K562 (cell line): Measurements from ENCODE around the gene STX1B. TPM values are rescaled to one million over a fixed set of nuclear protein-coding genes. Genes with fewer than 3 reads are reported as not detected.

Source experiments
- ATAC-seq: fragments of 200-7000 bp; cut with Tn5 transposase; 3 replicates; pipeline ENCODE4 v1.9.1; 2020; ENCODE audit warnings: moderate library complexity
- BruUV-seq: library from RNA; stranded (reverse); fragments of 400-500 nt; replicated peaks from 2 replicates; lab custom pipeline; 2021; lab: Mats Ljungman, UMichigan
- CTCF ChIA-PET: fragments of 300-600 bp; formaldehyde crosslinking; extraction: SDS; loops from one replicate; lab custom pipeline; 2021; ENCODE audit warnings: low intra/inter-chr PET ratio; lab: Yijun Ruan, JAX
- POLR2A ChIA-PET: fragments of 300-600, 350-650 bp; sonication (Branson Sonifier 250); formaldehyde crosslinking; extraction: SDS; loops from one replicate; lab custom pipeline; 2021; ENCODE audit warnings: antibody characterized with exemption, inconsistent platforms; lab: Yijun Ruan, JAX
- DNase-seq, 4 experiments: peaks; one replicate each; pipeline versions ENCODE4 v3.0.0 to v3.0.0-alpha.2; 2011 to 2018; ENCODE audit warnings: low spot score in 3 of 4, mixed read lengths in 3 of 4; ENCODE audit errors: extremely low read depth in 1 of 4
- FAIRE-seq: peaks from 2 replicates; lab custom pipeline; 2011; peaks lifted over from hg19 to GRCh38; lab: Jason Lieb, UNC
- H2AFZ ChIP-seq: 2 replicates; pipeline ENCODE4 v1.6.0; 2011; ENCODE audit warnings: low read depth, low read length, control low read depth, inconsistent platforms
- H3K27ac ChIP-seq: fragments of 200-600 bp; 3 replicates; pipeline ENCODE4 v1.8.0; 2011; ENCODE audit warnings: low read depth, mild to moderate bottlenecking, control low read depth, inconsistent platforms, low read length, moderate library complexity, mixed read lengths; ENCODE audit errors: extremely low read depth
- H3K27me3 ChIP-seq, 2 experiments: fragments of 300-600 bp in 1 of 2; 2 replicates in 1 of 2; 3 replicates in 1 of 2; pipeline versions ENCODE4 v1.6.0 to v1.8.0; 2011; ENCODE audit warnings: inconsistent platforms in 2 of 2, low read length in 2 of 2, mild to moderate bottlenecking in 1 of 2, mixed read lengths in 1 of 2, moderate library complexity in 1 of 2; ENCODE audit not compliant: control insufficient read depth in 2 of 2, insufficient read depth in 2 of 2
- H3K36me3 ChIP-seq: fragments of 300-600 bp; 3 replicates; pipeline ENCODE4 v1.8.0; 2011; ENCODE audit warnings: mild to moderate bottlenecking, low read length, inconsistent platforms; ENCODE audit not compliant: control insufficient read depth, insufficient read depth
- H3K4me1 ChIP-seq, 2 experiments: fragments of 200-600 bp in 1 of 2; replicated peaks in 1 of 2; 2 replicates in 1 of 2; 3 replicates in 1 of 2; pipeline versions ENCODE4 v1.5.1 to v1.8.0; 2011; ENCODE audit warnings: inconsistent platforms in 2 of 2, low read length in 2 of 2, mild to moderate bottlenecking in 1 of 2, mixed read lengths in 1 of 2, moderate library complexity in 1 of 2; ENCODE audit not compliant: control insufficient read depth in 2 of 2, insufficient read depth in 2 of 2
- H3K4me2 ChIP-seq: 2 replicates; pipeline ENCODE4 v1.6.1; 2011; ENCODE audit warnings: low read length, control low read depth, inconsistent platforms, mixed read lengths; ENCODE audit not compliant: insufficient read depth
- H3K4me3 ChIP-seq: fragments of 200-600 bp; sonication (generic), shearing (Covaris generic); 2 replicates; pipeline ENCODE4 v1.5.1; 2016; ENCODE audit warnings: control low read depth, inconsistent platforms
- H3K79me2 ChIP-seq: fragments of 200-600 bp; 3 replicates; pipeline ENCODE4 v1.8.0; 2011; ENCODE audit warnings: low read length, inconsistent platforms; ENCODE audit not compliant: control insufficient read depth, insufficient read depth
- H3K9ac ChIP-seq, 2 experiments: 2 replicates each; pipeline versions ENCODE4 v1.6.0 to v1.6.1; 2011; ENCODE audit warnings: low read depth in 2 of 2, low read length in 2 of 2, control low read depth in 1 of 2, inconsistent platforms in 1 of 2, mild to moderate bottlenecking in 1 of 2, mixed read lengths in 1 of 2; ENCODE audit not compliant: insufficient read depth in 1 of 2
- H3K9me1 ChIP-seq: one replicate; pipeline ENCODE4 v1.6.0; 2011; ENCODE audit warnings: inconsistent platforms, mild to moderate bottlenecking, low read length, moderate library complexity; ENCODE audit not compliant: control insufficient read depth, insufficient read depth
- H3K9me3 ChIP-seq: replicated peaks from 2 replicates; pipeline ENCODE4 v1.5.1; 2011; ENCODE audit warnings: low read depth, low read length, inconsistent platforms; ENCODE audit not compliant: control insufficient read depth, insufficient read depth
- H4K20me1 ChIP-seq: replicated peaks from 2 replicates; pipeline ENCODE4 v1.6.1; 2011; ENCODE audit warnings: low read length, inconsistent platforms, mixed read lengths; ENCODE audit not compliant: control insufficient read depth, insufficient read depth
- BCOR ChIP-seq: fragments of 450-650 bp; IDR thresholded peaks from 2 replicates; pipeline ENCODE4 v1.6.1; 2016
- CBX3 ChIP-seq, 2 experiments: IDR thresholded peaks; 1 replicate in 1 of 2; 2 replicates in 1 of 2; pipeline ENCODE4 v1.6.1; 2012; ENCODE audit warnings: inconsistent platforms in 2 of 2, low read length in 2 of 2, borderline replicate concordance in 1 of 2, control low read depth in 1 of 2
- EGR1 ChIP-seq: fragments of 450-650 bp; conservative IDR thresholded peaks from 2 replicates; pipeline ENCODE4 v1.6.1; 2017; ENCODE audit warnings: mild to moderate bottlenecking
- RBM22 ChIP-seq: fragments of 200-400 bp; formaldehyde crosslinking; IDR thresholded peaks from 2 replicates; pipeline ENCODE4 v1.6.1; 2018; ENCODE audit warnings: low read length, low read depth; ENCODE audit not compliant: poor library complexity, severe bottlenecking
- STAT5B ChIP-seq: fragments of 250-450 bp; sonication (Bioruptor Pico); IDR thresholded peaks from 2 replicates; pipeline ENCODE4 v1.8.0; 2021; ENCODE audit warnings: mild to moderate bottlenecking, inconsistent platforms
- ZBED1 ChIP-seq: IDR thresholded peaks from 2 replicates; pipeline ENCODE4 v1.6.1; 2014
- ZNF431 ChIP-seq: sonication (generic); formaldehyde crosslinking; IDR thresholded peaks from 2 replicates; pipeline ENCODE4 v1.8.0; 2022; ENCODE audit warnings: mild to moderate bottlenecking, missing genetic modification reagents
- ZNF445 ChIP-seq: fragments of 250-450 bp; sonication (Bioruptor Pico); IDR thresholded peaks from 2 replicates; pipeline ENCODE4 v1.4.0; 2020; ENCODE audit warnings: low read depth, mild to moderate bottlenecking, moderate library complexity
- ZNF780A ChIP-seq: fragments of 250-450 bp; sonication (Bioruptor Pico); IDR thresholded peaks from 2 replicates; pipeline ENCODE4 v1.5.0; 2021; ENCODE audit warnings: mild to moderate bottlenecking
- ZNF830 ChIP-seq: fragments of 250-450 bp; sonication (Bioruptor Pico); IDR thresholded peaks from 2 replicates; pipeline ENCODE4 v1.5.0; 2021; ENCODE audit warnings: mild to moderate bottlenecking
- WGBS: fragments of 100-300 bp; shearing (Covaris generic); methylation state at CpG from one replicate; pipeline ENCODE4 v1.1.6; 2016; ENCODE audit warnings: low coverage, mixed read lengths; ENCODE audit not compliant: insufficient coverage; ENCODE audit errors: missing lambda C conversion rate; 5-methylcytosine and 5-hydroxymethylcytosine counted together
- in situ Hi-C: fragments of 300-500 bp; cut with MboI; formaldehyde crosslinking; loops from 4 replicates; pipeline ENCODE4 v1.15.0; 2018; ENCODE audit warnings: inconsistent platforms, mixed read lengths
- intact Hi-C: fragments of 100-400 bp; cut with micrococcal nuclease; formaldehyde crosslinking; loops from 2 replicates; pipeline ENCODE4 v1.14.2; 2022
- polyA plus RNA-seq, 8 experiments: library from polyadenylated mRNA; depleted of rRNA in 4 of 8; stranded (reverse) in 5 of 8; unstranded in 3 of 8; fragments of >200 nt; fragmentation: Nextera tagmentation in 2 of 8; fragmentation: Illumina TruSeq in 1 of 8; extraction: Ambion mirVana in 2 of 8; extraction: Trizol in 1 of 8; gene quantifications; 2 replicates each; pipeline versions ENCODE4 v1.2.1 to v1.2.3, GENCODE V29; 2011 to 2014; ENCODE audit warnings: inconsistent platforms in 1 of 8, missing spikeins in 1 of 8
- total RNA-seq, 7 experiments: library from RNA; depleted of rRNA in 6 of 7; stranded (reverse); fragments of >200 nt in 6 of 7; fragmentation: Illumina TruSeq in 2 of 7; extraction: Trizol in 2 of 7; gene quantifications; 2 replicates each; pipeline versions ENCODE4 v1.2.1 to v1.2.3, GENCODE V29; 2011 to 2021; ENCODE audit warnings: low replicate concordance in 1 of 7
- TF ChIP-seq, protein P1 (sequence below): sonication (generic); formaldehyde crosslinking; IDR thresholded peaks from 2 replicates; pipeline ENCODE4 v1.8.1; 2023; ENCODE audit warnings: mild to moderate bottlenecking, missing genetic modification reagents
- TF ChIP-seq, protein P2 (sequence below): sonication (generic); formaldehyde crosslinking; IDR thresholded peaks from 2 replicates; pipeline ENCODE4 v1.8.0; 2022; ENCODE audit warnings: mild to moderate bottlenecking, low read depth, missing genetic modification reagents
- TF ChIP-seq, protein P3 (sequence below), 3 experiments: IDR thresholded peaks in 2 of 3; conservative IDR thresholded peaks in 1 of 3; 2 replicates each; pipeline ENCODE4 v1.5.1; 2011 to 2012; ENCODE audit warnings: low read length in 3 of 3, mild to moderate bottlenecking in 3 of 3, control low read depth in 2 of 3, improper control_type of control experiment in 1 of 3, inconsistent platforms in 1 of 3, low read depth in 1 of 3, mixed read lengths in 1 of 3, moderate library complexity in 1 of 3; ENCODE audit not compliant: insufficient read depth in 2 of 3

The STX1B gene
- total and polyA plus RNA-seq, 9 of the 15 experiments (the other 6 are each of a cell fraction or from before 2014, with no cell fraction given), result 0.07 to 2.5 (median 0.86) TPM

DNA sequence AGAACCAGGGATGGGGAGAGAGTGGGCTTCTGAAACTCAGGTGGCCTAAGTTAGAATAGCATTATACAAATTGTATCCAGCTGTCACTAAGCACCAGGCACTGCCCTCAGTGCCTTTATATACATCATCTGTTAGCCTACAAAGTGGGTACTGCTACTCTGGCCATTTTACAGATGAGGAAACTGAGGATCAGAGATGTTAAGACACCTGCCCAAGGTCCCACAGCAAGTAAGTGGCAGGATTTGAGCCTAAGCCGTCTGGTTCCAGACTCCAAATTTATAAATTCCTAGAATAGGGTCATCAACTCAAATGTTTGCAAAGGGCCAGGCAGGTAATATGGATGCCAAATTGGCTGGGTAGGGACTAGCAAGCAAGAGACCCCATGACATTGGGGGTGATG lies 59.2 kb downstream of the STX1B start (continued):
- TF ChIP-seq CBX3 (IDR thresholded peaks at IDR 0.05; ENCODE audit: borderline replicate concordance in 1 of 2, low read length in 2 of 2) (0 out of 3 replicates have a peak, but pooled peaks of 1 of the 2 experiments have one; percentile 10), BCOR (peak; percentile 96)

DNA sequence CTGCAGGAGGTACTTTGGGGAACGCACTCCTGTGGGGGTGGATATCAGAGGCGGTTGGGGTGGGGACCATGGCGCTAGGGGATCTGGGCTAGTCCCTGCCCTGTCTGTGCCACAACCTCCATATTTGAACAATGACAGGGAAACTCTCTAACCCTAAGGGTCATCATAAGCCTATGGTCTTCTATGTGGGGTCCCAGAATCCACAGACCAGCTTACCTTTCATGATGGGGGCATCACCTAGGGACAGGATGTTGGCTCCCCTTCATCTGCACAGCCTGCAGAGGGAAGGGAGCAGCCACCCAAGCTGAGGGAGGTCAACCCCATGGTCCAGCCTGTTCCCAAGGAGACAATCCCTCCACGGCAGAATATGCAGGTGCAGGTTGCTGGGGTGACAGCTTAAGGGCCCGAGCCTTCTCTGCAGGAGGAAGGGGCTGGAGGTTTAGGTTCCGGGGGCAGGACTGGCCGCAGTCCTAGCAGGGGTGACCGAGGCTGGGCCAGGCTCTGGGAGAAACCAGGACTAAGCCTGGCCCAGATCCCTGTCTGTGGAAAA lies 59.8 kb downstream of the STX1B start:
- ChIA-PET POLR2A (interaction anchor here (0.6 to 2.0 kb wide), 5 partner anchors 10 to 1096 kb away, joined by 3 to 10 read pairs (median 3); partner anchors contain the start of gene ZNF629), CTCF (no interaction called here)
- H3K9ac ChIP-seq, result peak overlapping the region; percentile 82 to 94
- intact Hi-C loops (loop anchor here (2.0 to 10.0 kb wide), 3 partner anchors 16 to 504 kb away; partner anchors contain the start of genes ARMC5 and VKORC1), in situ Hi-C loops (loop anchor here (10.0 to 25.0 kb wide), 2 partner anchors 744 to 912 kb away; partner anchors contain the start of gene ZNF267)
- H3K4me3 ChIP-seq, result peak overlapping the region; percentile 83
- ATAC-seq (no peak), DNase-seq (no peak), FAIRE-seq (no peak)
- peaks cover 31% of the 10 kb centered on the region; the same call in 2 of the 3 replicates for H3K36me3 ChIP-seq
- peaks cover 26 to 55% of the 10 kb centered on the region in 2 experiments for H3K4me1 ChIP-seq
- H3K9me3 ChIP-seq, result no peaks in the 10 kb centered on the region
- no peak overlapping the region for H2AFZ ChIP-seq
- TF ChIP-seq RBM22, result no peak
- no peak for TF ChIP-seq STAT5B (CRISPR knock-in tag)
- TF ChIP-seq, protein P1, sequence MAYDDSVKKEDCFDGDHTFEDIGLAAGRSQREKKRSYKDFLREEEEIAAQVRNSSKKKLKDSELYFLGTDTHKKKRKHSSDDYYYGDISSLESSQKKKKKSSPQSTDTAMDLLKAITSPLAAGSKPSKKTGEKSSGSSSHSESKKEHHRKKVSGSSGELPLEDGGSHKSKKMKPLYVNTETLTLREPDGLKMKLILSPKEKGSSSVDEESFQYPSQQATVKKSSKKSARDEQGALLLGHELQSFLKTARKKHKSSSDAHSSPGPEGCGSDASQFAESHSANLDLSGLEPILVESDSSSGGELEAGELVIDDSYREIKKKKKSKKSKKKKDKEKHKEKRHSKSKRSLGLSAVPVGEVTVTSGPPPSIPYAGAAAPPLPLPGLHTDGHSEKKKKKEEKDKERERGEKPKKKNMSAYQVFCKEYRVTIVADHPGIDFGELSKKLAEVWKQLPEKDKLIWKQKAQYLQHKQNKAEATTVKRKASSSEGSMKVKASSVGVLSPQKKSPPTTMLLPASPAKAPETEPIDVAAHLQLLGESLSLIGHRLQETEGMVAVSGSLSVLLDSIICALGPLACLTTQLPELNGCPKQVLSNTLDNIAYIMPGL, result no peak
- TF ChIP-seq, protein P2, sequence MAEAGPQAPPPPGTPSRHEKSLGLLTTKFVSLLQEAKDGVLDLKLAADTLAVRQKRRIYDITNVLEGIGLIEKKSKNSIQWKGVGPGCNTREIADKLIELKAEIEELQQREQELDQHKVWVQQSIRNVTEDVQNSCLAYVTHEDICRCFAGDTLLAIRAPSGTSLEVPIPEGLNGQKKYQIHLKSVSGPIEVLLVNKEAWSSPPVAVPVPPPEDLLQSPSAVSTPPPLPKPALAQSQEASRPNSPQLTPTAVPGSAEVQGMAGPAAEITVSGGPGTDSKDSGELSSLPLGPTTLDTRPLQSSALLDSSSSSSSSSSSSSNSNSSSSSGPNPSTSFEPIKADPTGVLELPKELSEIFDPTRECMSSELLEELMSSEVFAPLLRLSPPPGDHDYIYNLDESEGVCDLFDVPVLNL (CRISPR knock-in tag), result 0 out of 2 replicates have a peak, but pooled peaks have one; percentile 22
- TF ChIP-seq ZBED1, result 0 out of 2 replicates have a peak, but pooled peaks have one; percentile 16
- peak; percentile 16; the same call in 1 of the 2 replicates for TF ChIP-seq EGR1
- TF ChIP-seq ZNF431 (CRISPR knock-in tag), result 0 out of 2 replicates have a peak, but pooled peaks have one; percentile 22
- TF ChIP-seq, protein P3, sequence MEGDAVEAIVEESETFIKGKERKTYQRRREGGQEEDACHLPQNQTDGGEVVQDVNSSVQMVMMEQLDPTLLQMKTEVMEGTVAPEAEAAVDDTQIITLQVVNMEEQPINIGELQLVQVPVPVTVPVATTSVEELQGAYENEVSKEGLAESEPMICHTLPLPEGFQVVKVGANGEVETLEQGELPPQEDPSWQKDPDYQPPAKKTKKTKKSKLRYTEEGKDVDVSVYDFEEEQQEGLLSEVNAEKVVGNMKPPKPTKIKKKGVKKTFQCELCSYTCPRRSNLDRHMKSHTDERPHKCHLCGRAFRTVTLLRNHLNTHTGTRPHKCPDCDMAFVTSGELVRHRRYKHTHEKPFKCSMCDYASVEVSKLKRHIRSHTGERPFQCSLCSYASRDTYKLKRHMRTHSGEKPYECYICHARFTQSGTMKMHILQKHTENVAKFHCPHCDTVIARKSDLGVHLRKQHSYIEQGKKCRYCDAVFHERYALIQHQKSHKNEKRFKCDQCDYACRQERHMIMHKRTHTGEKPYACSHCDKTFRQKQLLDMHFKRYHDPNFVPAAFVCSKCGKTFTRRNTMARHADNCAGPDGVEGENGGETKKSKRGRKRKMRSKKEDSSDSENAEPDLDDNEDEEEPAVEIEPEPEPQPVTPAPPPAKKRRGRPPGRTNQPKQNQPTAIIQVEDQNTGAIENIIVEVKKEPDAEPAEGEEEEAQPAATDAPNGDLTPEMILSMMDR (IDR thresholded peaks at IDR 0.05 in 2 of 3, conservative IDR thresholded peaks at IDR 0.05 in 1 of 3; ENCODE audit: insufficient read depth in 2 of 3, low read depth in 1 of 3, low read length in 3 of 3), result 0 out of 6 replicates have a peak, but pooled peaks of 1 of the 3 experiments have one; percentile 5
- no peak for TF ChIP-seq ZNF445 (CRISPR knock-in tag)
- no peak for TF ChIP-seq ZNF830 (CRISPR knock-in tag)
- TF ChIP-seq ZNF780A (CRISPR knock-in tag), result no peak
- H3K9me1 ChIP-seq, result peaks cover 4% of the 10 kb centered on the region
- WGBS, result 47% methylated on average over 8 of the region's 8 CpGs
- H3K4me2 ChIP-seq, result peak overlapping the region; percentile 98
- H3K27ac ChIP-seq, result peak overlapping the region; percentile 87
- H4K20me1 ChIP-seq, result no peaks in the 10 kb centered on the region
- H3K79me2 ChIP-seq, result peaks cover 32% of the 10 kb centered on the region
- BruUV-seq, result no TSS peak
- H3K27me3 ChIP-seq, result no peaks in the 10 kb centered on the region
